GM18867 (cell line): ENCODE data around the gene EFEMP2.

ENCODE experiments used
- ATAC-seq: cut with Tn5 transposase; IDR thresholded peaks from one replicate; pipeline ENCODE4 v1.9.1; 2021; ENCODE audit warnings: mild to moderate bottlenecking, moderate library complexity; ENCODE audit not compliant: unreplicated experiment

EFEMP2 gene

DNA sequence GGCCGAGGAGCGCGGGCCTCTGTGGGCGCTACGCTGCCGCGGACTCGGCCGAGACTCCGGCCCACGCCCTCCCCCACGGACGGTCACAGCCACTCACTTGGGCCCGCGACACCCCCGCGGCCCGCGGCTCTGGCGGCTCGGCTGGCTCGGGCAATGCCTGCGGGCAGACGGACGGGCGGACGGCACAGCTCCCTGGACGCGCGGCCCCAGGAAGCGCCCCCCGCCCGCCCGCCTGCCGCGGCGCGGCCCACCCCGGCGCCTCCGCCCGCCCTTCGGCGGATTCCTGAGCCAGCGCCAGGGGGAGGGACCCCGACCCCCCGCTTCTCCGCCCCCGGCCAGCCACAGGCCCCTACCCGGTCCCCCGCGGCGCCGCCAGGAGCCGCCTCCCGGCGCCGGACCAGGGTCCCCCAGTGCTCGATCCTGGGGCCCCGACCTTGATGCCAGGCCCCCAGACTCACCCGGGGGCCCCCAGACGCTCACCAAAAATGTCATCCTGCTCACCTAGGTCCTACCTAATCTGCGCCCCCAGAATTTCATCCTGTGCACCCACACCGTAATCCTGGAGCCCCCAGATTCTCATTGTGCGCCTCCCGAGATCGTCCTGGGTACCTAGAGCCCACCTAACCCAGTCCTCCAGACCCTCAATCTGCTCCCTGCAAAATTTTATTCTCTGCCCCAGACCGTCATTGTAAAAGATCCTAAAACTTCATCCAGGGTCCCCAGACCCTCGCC lies at the start of gene EFEMP2:
Gene EFEMP2 (minus strand): TSS at position 215 of the 732 bp plus-strand sequence. CDS start 446 bp downstream, outside the sequence.
- no peak for ATAC-seq

- no peak for ATAC-seq
These were observed 49.3 kb upstream of the EFEMP2 start for GRCh38 chr11:65921876-65922275.

GRCh38 chr11:65921033-65921555 lies 48.5 kb upstream of the EFEMP2 start:
- no peak for ATAC-seq

DNA sequence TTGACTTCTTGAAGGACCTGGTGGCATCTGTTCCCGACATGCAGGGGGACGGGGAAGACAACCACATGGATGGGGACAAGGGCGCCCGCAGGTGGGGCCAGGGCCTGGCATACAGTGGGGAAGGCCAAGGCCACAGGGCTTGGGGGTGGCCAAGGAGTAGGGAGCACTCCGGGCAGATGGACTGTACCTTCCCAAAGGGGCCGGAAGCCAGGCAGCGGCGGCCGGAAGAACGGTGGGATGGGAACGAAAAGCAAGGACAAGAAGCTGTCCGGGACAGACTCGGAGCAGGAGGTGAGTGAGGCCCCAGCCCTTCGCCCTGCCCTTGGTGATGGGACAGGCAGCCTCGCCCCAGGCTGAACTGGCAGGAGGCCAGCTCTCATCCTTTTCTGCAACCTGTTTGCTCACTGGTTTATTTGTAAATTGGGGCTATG lies 47.8 kb upstream of the EFEMP2 start:
- ATAC-seq: no peak

DNA sequence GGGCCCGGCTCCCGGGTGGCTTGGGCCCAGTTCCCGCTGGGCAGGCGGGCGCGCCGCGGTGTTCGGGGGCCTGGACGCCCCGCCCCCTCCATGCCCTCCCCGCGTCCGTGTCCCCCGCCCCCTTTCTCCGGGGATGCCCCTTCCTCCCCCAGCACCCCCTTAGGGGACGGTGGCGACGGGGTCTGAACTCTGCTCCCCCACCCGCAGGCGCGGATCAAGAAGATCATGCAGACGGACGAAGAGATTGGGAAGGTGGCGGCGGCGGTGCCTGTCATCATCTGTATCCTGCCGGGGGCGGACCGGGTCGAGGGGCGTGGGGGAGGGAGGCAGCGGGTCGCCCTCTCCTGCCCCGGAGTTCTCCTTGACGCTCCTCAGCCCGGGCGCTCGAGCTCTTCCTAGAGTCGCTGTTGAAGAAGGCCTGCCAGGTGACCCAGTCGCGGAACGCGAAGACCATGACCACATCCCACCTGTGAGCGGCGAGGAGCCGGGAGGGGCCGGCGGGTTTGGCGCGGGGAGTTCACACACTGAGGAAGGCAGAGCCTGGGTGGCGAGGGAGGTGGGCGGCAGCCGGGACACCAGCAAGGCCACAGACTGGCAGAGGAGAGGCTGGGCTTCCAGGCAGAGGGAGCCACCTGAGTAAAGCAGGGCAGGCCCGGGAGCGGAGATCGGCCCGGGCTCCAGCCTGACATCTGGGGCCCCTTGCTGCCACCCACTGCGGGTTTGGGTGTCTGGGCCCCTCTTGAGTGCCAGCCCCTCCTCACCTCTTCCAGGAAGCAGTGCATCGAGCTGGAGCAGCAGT lies 47.2 kb upstream of the EFEMP2 start:
- ATAC-seq: peak; percentile 36

GRCh38 chr11:65919141-65919572 lies 46.6 kb upstream of the EFEMP2 start, which contains the start of gene DRAP1:
Gene DRAP1 (plus strand): TSS chr11:65919426. CDS start chr11:65919502, 76 bp downstream.
- peak; percentile 79 for ATAC-seq

DNA sequence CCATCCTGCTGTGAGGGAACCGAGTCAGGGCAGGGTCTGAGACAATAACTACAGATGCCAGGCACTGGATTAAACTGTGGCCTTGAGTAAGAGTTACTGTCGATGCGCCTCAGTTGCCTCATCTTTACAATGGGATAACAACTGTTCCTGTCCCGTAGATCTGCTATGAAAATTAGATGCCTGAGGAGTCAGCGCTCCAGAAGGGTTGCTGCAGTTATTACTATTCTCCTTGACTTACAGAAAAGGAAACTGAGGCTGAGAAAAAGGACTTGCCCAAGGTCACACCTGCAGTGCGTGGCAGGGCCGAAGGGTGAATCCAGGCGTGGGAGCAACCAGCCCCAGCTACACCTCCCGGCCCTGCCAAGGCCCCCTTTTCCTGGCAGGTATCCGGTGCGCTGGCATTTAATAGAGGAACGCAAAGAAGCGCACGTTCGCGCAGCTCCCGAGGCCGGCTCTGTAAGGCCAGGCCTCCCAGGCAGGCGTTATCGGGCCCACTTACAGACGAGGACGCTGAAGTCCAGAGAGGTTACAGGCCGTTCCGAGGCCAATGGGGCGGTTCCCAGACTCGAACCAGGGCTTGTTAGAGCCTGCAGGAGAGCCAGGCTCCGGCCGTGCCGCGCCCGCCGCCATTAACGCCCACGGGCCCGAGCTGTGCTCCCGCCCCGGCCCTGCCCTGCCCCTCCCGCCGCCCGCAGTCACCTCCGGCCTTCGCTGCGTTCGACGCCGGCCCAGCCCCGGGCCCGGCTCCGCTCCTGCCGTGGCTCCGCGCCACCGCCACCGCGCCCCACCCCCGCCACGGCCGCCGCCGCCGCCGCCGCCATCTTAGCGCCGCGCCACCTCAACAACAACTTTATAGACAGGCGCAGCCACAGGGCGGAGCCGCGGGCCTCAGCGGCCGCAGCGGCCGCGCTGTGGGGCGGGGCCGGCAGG lies 45.9 kb upstream of the EFEMP2 start, which contains the start of gene C11orf68:
Gene C11orf68 (minus strand): TSS at position 852 of the 930 bp plus-strand sequence. CDS start 31 bp downstream, at position 821.
- peak; percentile 53 for ATAC-seq

GRCh38 chr11:65917434-65918210 lies 45.0 kb upstream of the EFEMP2 start:
- no peak for ATAC-seq

GRCh38 chr11:65917077-65917433 lies 44.5 kb upstream of the EFEMP2 start:
- no peak for ATAC-seq

GRCh38 chr11:65916391-65916790 lies 43.8 kb upstream of the EFEMP2 start:
- no peak for ATAC-seq

- ATAC-seq: no peak
These were observed 43.2 kb upstream of the EFEMP2 start for GRCh38 chr11:65915821-65916251.

DNA sequence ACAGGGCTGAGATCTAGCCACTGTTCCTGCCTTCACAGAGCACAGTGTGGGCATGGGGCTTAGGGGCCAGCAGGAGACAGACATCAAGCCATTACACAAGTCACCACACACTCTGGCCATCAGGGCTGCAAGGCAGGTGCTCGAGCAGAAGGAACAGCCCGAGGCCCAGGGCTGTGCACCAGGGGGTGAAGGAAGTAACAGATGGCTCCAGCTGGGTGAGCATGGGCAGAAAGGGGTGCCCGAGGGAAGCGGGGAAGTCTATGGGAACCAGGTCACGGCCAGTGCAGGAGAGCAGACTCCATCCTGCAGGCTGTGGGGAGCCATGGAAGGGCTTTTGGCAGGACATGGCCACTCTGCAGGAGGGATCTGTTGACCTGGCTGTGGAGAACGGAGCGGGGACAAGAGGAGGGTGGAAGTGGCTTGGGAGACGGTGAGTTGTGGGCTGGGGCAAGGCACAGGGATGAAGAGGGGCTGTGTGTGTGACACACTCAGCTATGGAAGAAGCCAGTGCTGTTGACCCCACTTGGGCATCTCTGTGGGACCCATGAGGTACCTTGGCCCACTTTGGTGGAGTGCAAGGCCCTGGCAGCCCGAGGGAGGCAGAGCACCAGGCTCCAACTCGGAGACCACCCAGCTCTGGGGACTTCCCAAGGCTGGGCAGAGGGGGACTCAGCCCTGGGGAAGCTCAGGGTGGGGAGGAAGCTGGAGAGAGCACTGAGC lies 42.7 kb upstream of the EFEMP2 start:
- ATAC-seq: no peak

DNA sequence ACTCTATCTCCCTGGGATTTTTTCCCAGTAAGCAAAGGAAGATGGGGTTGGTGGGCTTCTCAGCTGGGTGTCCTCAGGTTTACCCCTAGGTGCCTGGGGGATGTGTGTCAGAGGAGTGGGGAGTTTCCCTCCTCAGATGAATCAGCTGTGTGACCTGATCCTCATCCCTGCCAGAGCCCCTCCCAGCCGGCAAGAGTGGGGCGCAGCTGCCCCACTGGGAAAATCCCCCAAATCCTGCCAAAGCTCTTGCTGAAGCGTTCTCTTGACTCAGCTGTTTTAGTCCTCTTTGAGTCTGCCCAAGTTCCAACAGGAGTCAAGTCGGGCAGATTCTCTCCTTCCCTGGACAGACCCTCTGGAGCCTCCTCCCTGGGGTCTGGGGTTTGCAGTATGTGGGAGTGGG lies 40.2 kb upstream of the EFEMP2 start:
- no peak for ATAC-seq

DNA sequence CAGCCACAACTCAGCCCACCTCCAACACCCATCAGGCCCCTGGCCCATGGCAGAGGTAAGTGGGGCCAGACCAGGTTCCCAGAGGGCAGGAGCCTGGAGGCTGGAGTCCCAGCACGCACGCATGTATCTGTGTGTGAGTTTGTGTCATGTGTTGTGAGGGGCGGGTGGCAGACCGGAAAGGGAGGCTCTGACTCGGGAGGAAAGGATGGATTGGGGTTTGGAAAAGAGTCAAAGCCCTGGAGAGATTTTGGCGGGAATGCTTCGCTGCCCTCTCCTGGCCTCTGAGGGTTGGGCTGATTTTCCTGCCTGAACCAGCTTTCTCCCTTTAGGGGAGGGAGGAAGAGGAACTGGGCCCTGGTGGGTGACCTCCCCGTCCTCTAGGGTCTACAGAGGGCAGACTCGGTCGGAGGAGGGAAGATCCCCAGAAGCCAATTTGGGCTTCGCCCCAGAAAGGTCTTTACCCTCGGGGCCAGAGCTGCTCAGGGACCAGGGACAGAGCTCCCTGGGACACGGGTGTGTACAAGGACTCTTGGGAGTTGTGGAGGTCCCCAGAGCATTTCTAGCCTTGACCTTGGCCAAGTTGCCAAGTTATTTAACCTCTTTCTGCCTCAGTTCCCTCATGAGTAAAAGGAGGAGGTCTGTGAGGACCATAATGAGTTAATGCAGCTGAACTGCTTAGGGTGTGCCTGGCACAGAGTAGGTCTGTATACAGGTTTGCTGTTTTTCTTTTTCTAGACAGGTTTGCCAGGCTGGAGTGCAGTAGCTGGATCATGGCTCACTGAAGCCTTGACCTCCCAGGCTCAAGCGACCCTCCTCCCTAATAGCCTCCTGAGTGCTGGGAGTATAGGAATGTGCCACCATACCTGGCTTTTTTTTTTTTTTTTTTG lies 39.3 kb upstream of the EFEMP2 start:
- ATAC-seq: no peak

GRCh38 chr11:65907878-65908277 lies 35.3 kb upstream of the EFEMP2 start:
- no peak for ATAC-seq

GRCh38 chr11:65906602-65907001 lies 34.0 kb upstream of the EFEMP2 start:
- ATAC-seq: no peak

- no peak for ATAC-seq
These were observed 31.1 kb upstream of the EFEMP2 start for GRCh38 chr11:65903715-65904114.

GRCh38 chr11:65903068-65903481 lies 30.5 kb upstream of the EFEMP2 start:
- ATAC-seq: no peak
